ENCODE data around the gene EPHA2. TPM values are rescaled to one million over a fixed set of nuclear protein-coding genes. Genes with fewer than 3 reads are reported as not detected.
A peak's percentile ranks its signal among the peaks of the same experiment; 100 is the strongest.
"Not testable (repeated sequence)": the region's sequence is repeated elsewhere in the genome, so short reads cannot be mapped to it uniquely, and the experiment has no call there.

The EPHA2 gene
- total RNA-seq, 2 experiments from 2014 or later, result 0.22 to 0.33 TPM

- Mint-ChIP-seq H3K4me1 (ENCODE audit: low read depth) (peaks cover 12% of the 10 kb centered on the region), H3K4me3 (no peak overlapping the region), H3K27me3 (peaks cover 2% of the 10 kb centered on the region), H3K36me3 (no peaks in the 10 kb centered on the region), H3K27ac (no peak overlapping the region), H3K9me3 (no peaks in the 10 kb centered on the region)
- no peak for DNase-seq
- CTCF ChIA-PET, result interaction anchor here (1.1 kb wide), 1 partner anchor 90 kb away, joined by 4 read pairs; no protein-coding TSS in a partner anchor
- POLR2A ChIA-PET, result no interaction called here
- intact Hi-C loops (cut with micrococcal nuclease), result no loop called here
Measured at GRCh38 chr1:16172218-16172830, 16.5 kb upstream of the EPHA2 start.

GRCh38 chr1:16171314-16172151 lies 15.7 kb upstream of the EPHA2 start:
- Mint-ChIP-seq H3K27ac (no peak overlapping the region), H3K9me3 (no peaks in the 10 kb centered on the region), H3K36me3 (no peaks in the 10 kb centered on the region), H3K4me1 (ENCODE audit: low read depth) (peaks cover 12% of the 10 kb centered on the region), H3K27me3 (no peaks in the 10 kb centered on the region), H3K4me3 (no peak overlapping the region)
- CTCF ChIA-PET, result interaction anchor here (0.6 to 1.1 kb wide), 2 partner anchors 15 to 89 kb away, joined by 3 to 4 read pairs; no protein-coding TSS in a partner anchor
- POLR2A ChIA-PET, result no interaction called here
- intact Hi-C loops (cut with micrococcal nuclease), result no loop called here
- DNase-seq, result no peak

- Mint-ChIP-seq H3K27ac (no peak overlapping the region), H3K9me3 (no peaks in the 10 kb centered on the region), H3K36me3 (no peaks in the 10 kb centered on the region), H3K4me3 (no peak overlapping the region), H3K27me3 (no peaks in the 10 kb centered on the region), H3K4me1 (ENCODE audit: low read depth) (peaks cover 22% of the 10 kb centered on the region)
- intact Hi-C loops (cut with micrococcal nuclease), result no loop called here
- DNase-seq, result no peak
- POLR2A ChIA-PET, result no interaction called here
- CTCF ChIA-PET, result interaction anchor here (1.2 kb wide), 1 partner anchor 92 kb away, joined by 3 read pairs; no protein-coding TSS in a partner anchor
Measured at GRCh38 chr1:16170283-16170673, 14.4 kb upstream of the EPHA2 start.

- H3K4me1 Mint-ChIP-seq (ENCODE audit: low read depth), result peaks cover 32% of the 10 kb centered on the region
- H3K27me3 Mint-ChIP-seq, result no peaks in the 10 kb centered on the region
- peak overlapping the region; percentile 38 for H3K4me3 Mint-ChIP-seq
- peak; percentile 63 for DNase-seq
- ChIA-PET CTCF (interaction anchor here (0.8 to 2.0 kb wide), 6 partner anchors 19 to 98 kb away, joined by 4 to 8 read pairs (median 6); partner anchors contain the start of gene FAM131C), POLR2A (interaction anchor here (1.6 kb wide), 1 partner anchor 14 kb away, joined by 3 read pairs; no protein-coding TSS in a partner anchor)
- no peaks in the 10 kb centered on the region for H3K9me3 Mint-ChIP-seq
- no peaks in the 10 kb centered on the region for H3K36me3 Mint-ChIP-seq
- intact Hi-C loops (cut with micrococcal nuclease), result no loop called here
- H3K27ac Mint-ChIP-seq, result no peak overlapping the region
Measured at GRCh38 chr1:16168622-16169360, 12.9 kb upstream of the EPHA2 start.

GRCh38 chr1:16168144-16168495 lies 12.3 kb upstream of the EPHA2 start:
- CTCF ChIA-PET, result interaction anchor here (1.5 to 2.0 kb wide), 4 partner anchors 85 to 98 kb away, joined by 4 to 8 read pairs (median 6); no protein-coding TSS in a partner anchor
- H3K36me3 Mint-ChIP-seq; intact Hi-C loops (cut with micrococcal nuclease); H3K9me3 Mint-ChIP-seq; H3K27me3 Mint-ChIP-seq; H3K27ac Mint-ChIP-seq; DNase-seq: not testable (repeated sequence)
- POLR2A ChIA-PET, result interaction anchor here (1.6 kb wide), 1 partner anchor 13 kb away, joined by 3 read pairs; no protein-coding TSS in a partner anchor
- Mint-ChIP-seq H3K4me3 (peak overlapping the region; percentile 43), H3K4me1 (ENCODE audit: low read depth) (peaks cover 37% of the 10 kb centered on the region)

- Mint-ChIP-seq H3K27me3 (no peaks in the 10 kb centered on the region), H3K36me3 (no peaks in the 10 kb centered on the region), H3K4me3 (peak overlapping the region; percentile 56), H3K4me1 (ENCODE audit: low read depth) (peaks cover 43% of the 10 kb centered on the region), H3K27ac (no peak overlapping the region), H3K9me3 (no peaks in the 10 kb centered on the region)
- CTCF ChIA-PET, result interaction anchor here (2.0 kb wide), 1 partner anchor 85 kb away, joined by 7 read pairs; no protein-coding TSS in a partner anchor
- intact Hi-C loops (cut with micrococcal nuclease), result no loop called here
- DNase-seq, result peak; percentile 70
- POLR2A ChIA-PET, result interaction anchor here (1.6 kb wide), 1 partner anchor 13 kb away, joined by 3 read pairs; no protein-coding TSS in a partner anchor
Measured at GRCh38 chr1:16167331-16168143, 11.7 kb upstream of the EPHA2 start.

- intact Hi-C loops (cut with micrococcal nuclease), result no loop called here
- Mint-ChIP-seq H3K4me3 (peak overlapping the region; percentile 0), H3K27me3 (no peaks in the 10 kb centered on the region), H3K4me1 (ENCODE audit: low read depth) (peaks cover 52% of the 10 kb centered on the region), H3K9me3 (no peaks in the 10 kb centered on the region), H3K36me3 (no peaks in the 10 kb centered on the region), H3K27ac (no peak overlapping the region)
- CTCF ChIA-PET, result interaction anchor here (1.0 kb wide), 1 partner anchor 11 kb away, joined by 5 read pairs; no protein-coding TSS in a partner anchor
- POLR2A ChIA-PET, result no interaction called here
- no peak for DNase-seq
Measured at GRCh38 chr1:16166117-16166516, 10.2 kb upstream of the EPHA2 start.

- H3K4me3 Mint-ChIP-seq, result no peak overlapping the region
Measured at GRCh38 chr1:16165548-16165947, 9.7 kb upstream of the EPHA2 start.

GRCh38 chr1:16165073-16165364 lies 9.2 kb upstream of the EPHA2 start:
- H3K27me3 Mint-ChIP-seq, result no peaks in the 10 kb centered on the region
- H3K27ac Mint-ChIP-seq, result no peak overlapping the region
- peaks cover 52% of the 10 kb centered on the region for H3K4me1 Mint-ChIP-seq (ENCODE audit: low read depth)
- intact Hi-C loops (cut with micrococcal nuclease), result no loop called here
- ChIA-PET POLR2A (no interaction called here), CTCF (interaction anchor here (2.2 to 3.0 kb wide), 2 partner anchors 82 to 86 kb away, joined by 6 to 10 read pairs; no protein-coding TSS in a partner anchor)
- no peaks in the 10 kb centered on the region for H3K36me3 Mint-ChIP-seq
- no peaks in the 10 kb centered on the region for H3K9me3 Mint-ChIP-seq
- DNase-seq, result no peak
- no peak overlapping the region for H3K4me3 Mint-ChIP-seq

More at GRCh38 chr1:16165548-16165947, 9.7 kb upstream of the EPHA2 start:
- CTCF ChIA-PET, result interaction anchor here (1.0 to 3.0 kb wide), 2 partner anchors 10 to 83 kb away, joined by 5 to 10 read pairs; no protein-coding TSS in a partner anchor
- H3K4me1 Mint-ChIP-seq (ENCODE audit: low read depth), result peaks cover 52% of the 10 kb centered on the region
- H3K27ac Mint-ChIP-seq, result no peak overlapping the region
- no peaks in the 10 kb centered on the region for H3K9me3 Mint-ChIP-seq
- intact Hi-C loops (cut with micrococcal nuclease), result no loop called here
- DNase-seq, result no peak
- POLR2A ChIA-PET, result no interaction called here
- no peaks in the 10 kb centered on the region for H3K36me3 Mint-ChIP-seq
- no peaks in the 10 kb centered on the region for H3K27me3 Mint-ChIP-seq

GRCh38 chr1:16164213-16165072 lies 8.6 kb upstream of the EPHA2 start:
- H3K27ac Mint-ChIP-seq, result no peak overlapping the region
- no peak overlapping the region for H3K4me3 Mint-ChIP-seq
- ChIA-PET CTCF (interaction anchor here (2.2 to 3.0 kb wide), 2 partner anchors 82 to 85 kb away, joined by 6 to 10 read pairs; no protein-coding TSS in a partner anchor), POLR2A (no interaction called here)
- intact Hi-C loops (cut with micrococcal nuclease), result no loop called here
- H3K9me3 Mint-ChIP-seq, result no peaks in the 10 kb centered on the region
- H3K27me3 Mint-ChIP-seq, result no peaks in the 10 kb centered on the region
- peak; percentile 46 for DNase-seq
- no peaks in the 10 kb centered on the region for H3K36me3 Mint-ChIP-seq
- peaks cover 52% of the 10 kb centered on the region for H3K4me1 Mint-ChIP-seq (ENCODE audit: low read depth)

Measured in activated CD4-positive, alpha-beta memory T cell treated with anti-CD3 and anti-CD28 coated beads for 36 hours (primary cell).